Endothelial cell of umbilical vein (primary cell): Measurements from ENCODE around the gene KDM4C. TPM values are rescaled to one million over a fixed set of nuclear protein-coding genes. Genes with fewer than 3 reads are reported as not detected.

Experiments used
- BruUV-seq: library from RNA; stranded (reverse); fragments of 400-500 nt; replicated peaks from 2 replicates; lab custom pipeline; 2021; lab: Mats Ljungman, UMichigan
- CTCF ChIA-PET: fragments of 300-600, 350-600 bp; sonication (Branson Sonifier 250); formaldehyde crosslinking; loops from one replicate; lab custom pipeline; 2021; ENCODE audit warnings: antibody characterized with exemption, inconsistent platforms; lab: Charles Lee
- POLR2A ChIA-PET: fragments of 300-600, 350-600 bp; sonication (Branson Sonifier 250); formaldehyde crosslinking; loops from one replicate; lab custom pipeline; 2021; ENCODE audit warnings: antibody characterized with exemption, inconsistent platforms; lab: Charles Lee
- DNase-seq: peaks from one replicate; pipeline ENCODE4 v3.0.0-alpha.2; 2011; ENCODE audit warnings: low read depth, low spot score
- FAIRE-seq: peaks from 2 replicates; lab custom pipeline; 2011; peaks lifted over from hg19 to GRCh38; lab: Jason Lieb, UNC
- H2AFZ ChIP-seq: 2 replicates; pipeline ENCODE4 v1.6.0; 2012; ENCODE audit warnings: low read depth, low read length, control low read depth, inconsistent platforms
- H3K27ac ChIP-seq: 2 replicates; pipeline ENCODE4 v1.5.1; 2011; ENCODE audit warnings: low read depth, mild to moderate bottlenecking, control low read depth, low read length, moderate library complexity; ENCODE audit not compliant: insufficient read depth
- H3K27me3 ChIP-seq, 2 experiments: 2 replicates each; pipeline versions ENCODE4 v1.6.0 to v1.6.1; 2011; ENCODE audit warnings: low read length in 2 of 2, mixed read lengths in 1 of 2; ENCODE audit not compliant: control insufficient read depth in 2 of 2, insufficient read depth in 2 of 2
- H3K36me3 ChIP-seq, 2 experiments: 2 replicates in 1 of 2; 3 replicates in 1 of 2; pipeline ENCODE4 v1.5.1; 2011; ENCODE audit warnings: low read length in 2 of 2, mild to moderate bottlenecking in 1 of 2, moderate library complexity in 1 of 2; ENCODE audit not compliant: control insufficient read depth in 2 of 2, insufficient read depth in 2 of 2; ENCODE audit errors: extremely low read depth in 1 of 2
- H3K4me1 ChIP-seq: 3 replicates; pipeline ENCODE4 v1.5.1; 2011; ENCODE audit warnings: mild to moderate bottlenecking, low read length; ENCODE audit not compliant: control insufficient read depth, insufficient read depth; ENCODE audit errors: extremely low read depth
- H3K4me2 ChIP-seq: 2 replicates; pipeline ENCODE4 v1.6.1; 2011; ENCODE audit warnings: low read length, control low read depth, mixed read lengths; ENCODE audit not compliant: insufficient read depth
- H3K4me3 ChIP-seq, 3 experiments: fragments of 200-600 bp in 1 of 3; sonication (generic), shearing (Covaris generic) in 1 of 3; replicated peaks in 1 of 3; 2 replicates each; pipeline ENCODE4 v1.5.1; 2011 to 2016; ENCODE audit warnings: control low read depth in 3 of 3, low read length in 3 of 3, mild to moderate bottlenecking in 2 of 3, inconsistent platforms in 1 of 3, low read depth in 1 of 3, moderate library complexity in 1 of 3; ENCODE audit not compliant: insufficient read depth in 1 of 3
- H3K79me2 ChIP-seq: 2 replicates; pipeline ENCODE4 v1.6.0; 2012; ENCODE audit warnings: low read length, inconsistent platforms; ENCODE audit not compliant: control insufficient read depth, insufficient read depth
- H3K9ac ChIP-seq: replicated peaks from 2 replicates; pipeline ENCODE3; 2011; ENCODE audit warnings: low read length, control low read depth; ENCODE audit not compliant: insufficient read depth; ENCODE audit errors: extremely low read depth
- H3K9me1 ChIP-seq: replicated peaks from 3 replicates; pipeline ENCODE4 v1.6.0; 2011; ENCODE audit warnings: mild to moderate bottlenecking, low read length; ENCODE audit not compliant: control insufficient read depth, insufficient read depth; ENCODE audit errors: extremely low read depth
- H3K9me3 ChIP-seq: replicated peaks from 2 replicates; pipeline ENCODE4 v1.5.1; 2012; ENCODE audit warnings: low read length, inconsistent platforms; ENCODE audit not compliant: control insufficient read depth, insufficient read depth
- H4K20me1 ChIP-seq: replicated peaks from 2 replicates; pipeline ENCODE3; 2011; ENCODE audit warnings: mild to moderate bottlenecking, low read length; ENCODE audit not compliant: control insufficient read depth, insufficient read depth; ENCODE audit errors: extremely low read depth
- CTCF ChIP-seq, 2 donors: IDR thresholded peaks; 1 replicate in 1 of 2; 2 replicates in 1 of 2; pipeline ENCODE4 v1.5.1; 2011; ENCODE audit warnings: low read length in 2 of 2, mild to moderate bottlenecking in 2 of 2, moderate library complexity in 2 of 2, control low read depth in 1 of 2, inconsistent platforms in 1 of 2, low read depth in 1 of 2; ENCODE audit not compliant: insufficient read depth in 1 of 2; ENCODE audit errors: extremely low read depth in 1 of 2
- MAX ChIP-seq: IDR thresholded peaks from 2 replicates; pipeline ENCODE4 v1.6.1; 2011; ENCODE audit not compliant: insufficient read depth, insufficient read length
- MYC ChIP-seq: IDR thresholded peaks from one replicate; pipeline ENCODE4 v1.6.1; 2011; ENCODE audit warnings: mild to moderate bottlenecking, low read depth, low read length
- POLR2A ChIP-seq: IDR thresholded peaks from 2 replicates; pipeline ENCODE4 v1.6.1; 2012; ENCODE audit warnings: low read depth, mild to moderate bottlenecking, control low read depth, low read length
- dilution Hi-C: fragments of 300-500 bp; cut with MboI; formaldehyde crosslinking; loops from one replicate; pipeline ENCODE4 v1.15.0; 2019; ENCODE audit warnings: low sequenced_read_pairs; ENCODE audit not compliant: extremely low pct_ligation_motif_present
- intact Hi-C: fragments of 100-400 bp; cut with micrococcal nuclease; formaldehyde crosslinking; loops from one replicate; pipeline ENCODE4 v1.10.0; 2022
- polyA plus RNA-seq, 4 experiments: library from polyadenylated mRNA; depleted of rRNA in 3 of 4; stranded (reverse) in 3 of 4; unstranded in 1 of 4; fragments of >200 nt; gene quantifications; 2 replicates each; pipeline versions ENCODE4 v1.2.1 to v1.2.3, GENCODE V29; 2011 to 2012; ENCODE audit warnings: missing spikeins in 1 of 4
- total RNA-seq: library from RNA; stranded (reverse); gene quantifications from 2 replicates; pipeline ENCODE4 v1.2.3, GENCODE V29; 2021

KDM4C gene
- total and polyA plus RNA-seq, 2 donors (not counting 3 experiments of a cell fraction or from before 2014, with no cell fraction given), result 5.4 to 15.0 TPM

GRCh38 chr9:6876195-6876894, 118.6 kb downstream of the KDM4C start:
- no TSS peak for BruUV-seq
- no peak overlapping the region for H3K4me3 ChIP-seq
- no peaks in the 10 kb centered on the region for H4K20me1 ChIP-seq

More at GRCh38 chr9:6876195-6876894, 118.6 kb downstream of the KDM4C start:
- dilution Hi-C loops, result no loop called here
- H3K36me3 ChIP-seq, result no peaks in the 10 kb centered on the region
- no peak for FAIRE-seq
- no peak for DNase-seq
- intact Hi-C loops, result no loop called here
- H3K4me1 ChIP-seq, result peaks cover 4% of the 10 kb centered on the region
- no peak overlapping the region for H3K27ac ChIP-seq
- no peaks in the 10 kb centered on the region for H3K9me1 ChIP-seq
- TF ChIP-seq MYC, result no peak
- TF ChIP-seq POLR2A, result no peak
- TF ChIP-seq MAX, result no peak
- no peak for TF ChIP-seq CTCF (IDR thresholded peaks at IDR 0.05; ENCODE audit: extremely low read depth in 1 of 2, insufficient read depth in 1 of 2, low read depth in 1 of 2, low read length in 2 of 2)
- no peak overlapping the region for H2AFZ ChIP-seq
- ChIA-PET CTCF (interaction anchor here (0.6 kb wide), 1 partner anchor 16 kb away, joined by 3 read pairs; no protein-coding TSS in a partner anchor), POLR2A (no interaction called here)
- no peak overlapping the region for H3K9ac ChIP-seq
- H3K79me2 ChIP-seq, result no peaks in the 10 kb centered on the region
- H3K27me3 ChIP-seq, result no peaks in the 10 kb centered on the region
- no peak overlapping the region for H3K4me2 ChIP-seq
- no peaks in the 10 kb centered on the region for H3K9me3 ChIP-seq
